HEK293T (cell line): Measurements from ENCODE around the gene GSTM1.

Source experiments
- ARNT ChIP-seq: fragments of 450-650 bp; IDR thresholded peaks from 2 replicates; pipeline ENCODE4 v1.6.1; 2017; ENCODE audit warnings: mild to moderate bottlenecking
- BHLHE40 ChIP-seq: fragments of 450-650 bp; IDR thresholded peaks from 2 replicates; pipeline ENCODE4 v1.6.1; 2016; ENCODE audit warnings: mild to moderate bottlenecking, moderate library complexity, borderline replicate concordance
- CTBP1 ChIP-seq: fragments of 450-650 bp; IDR thresholded peaks from 2 replicates; pipeline ENCODE4 v1.6.1; 2016; ENCODE audit warnings: borderline replicate concordance
- ELF4 ChIP-seq: fragments of 450-650 bp; IDR thresholded peaks from 2 replicates; pipeline ENCODE4 v1.6.1; 2017; ENCODE audit warnings: antibody characterized with exemption
- FOXK2 ChIP-seq: fragments of 450-650 bp; IDR thresholded peaks from 2 replicates; pipeline ENCODE4 v1.6.1; 2016; ENCODE audit warnings: mild to moderate bottlenecking
- FOXM1 ChIP-seq: fragments of 450-650 bp; IDR thresholded peaks from 2 replicates; pipeline ENCODE4 v1.6.1; 2017; ENCODE audit warnings: mild to moderate bottlenecking, borderline replicate concordance
- NFRKB ChIP-seq: fragments of 450-650 bp; IDR thresholded peaks from 2 replicates; pipeline ENCODE4 v1.6.1; 2016; ENCODE audit warnings: mild to moderate bottlenecking, moderate library complexity
- PKNOX1 ChIP-seq: fragments of 450-650 bp; IDR thresholded peaks from 2 replicates; pipeline ENCODE4 v1.6.1; 2016
- SP1 ChIP-seq: fragments of 450-650 bp; IDR thresholded peaks from 2 replicates; pipeline ENCODE4 v1.6.1; 2017
- SUZ12 ChIP-seq: fragments of 450-650 bp; IDR thresholded peaks from 2 replicates; pipeline ENCODE4 v1.6.1; 2016; ENCODE audit warnings: mild to moderate bottlenecking

- TF ChIP-seq FOXK2 (no peak), SP1 (no peak), NFRKB (no peak), ARNT (no peak), ELF4 (no peak), CTBP1 (no peak), BHLHE40 (no peak), FOXM1 (no peak), PKNOX1 (no peak), SUZ12 (no peak)
These were observed 44.0 kb upstream of the GSTM1 start for GRCh38 chr1:109643385-109644230.
